Endothelial cell of umbilical vein (primary cell): Measurements from ENCODE around the gene GTF2H4.

Experiments
- CTCF ChIP-seq, 2 donors: IDR thresholded peaks; 1 replicate in 1 of 2; 2 replicates in 1 of 2; pipeline ENCODE4 v1.5.1; 2011; ENCODE audit warnings: low read length in 2 of 2, mild to moderate bottlenecking in 2 of 2, moderate library complexity in 2 of 2, control low read depth in 1 of 2, inconsistent platforms in 1 of 2, low read depth in 1 of 2; ENCODE audit not compliant: insufficient read depth in 1 of 2; ENCODE audit errors: extremely low read depth in 1 of 2
- EZH2 ChIP-seq: IDR thresholded peaks from 2 replicates; pipeline ENCODE4 v1.6.1; 2012; ENCODE audit warnings: borderline replicate concordance, low read depth, mild to moderate bottlenecking, moderate library complexity, low read length, inconsistent platforms; ENCODE audit not compliant: severe bottlenecking
- FOS ChIP-seq: IDR thresholded peaks from 2 replicates; pipeline ENCODE4 v1.6.1; 2011; ENCODE audit warnings: mild to moderate bottlenecking, low read length, moderate library complexity, borderline replicate concordance; ENCODE audit not compliant: insufficient read depth
- GATA2 ChIP-seq: IDR thresholded peaks from 2 replicates; pipeline ENCODE4 v1.7.0; 2011; ENCODE audit warnings: low read depth, mild to moderate bottlenecking, moderate library complexity, mixed read lengths, low read length; ENCODE audit not compliant: insufficient read length, insufficient read depth
- MAX ChIP-seq: IDR thresholded peaks from 2 replicates; pipeline ENCODE4 v1.6.1; 2011; ENCODE audit not compliant: insufficient read depth, insufficient read length
- MYC ChIP-seq: IDR thresholded peaks from one replicate; pipeline ENCODE4 v1.6.1; 2011; ENCODE audit warnings: mild to moderate bottlenecking, low read depth, low read length
- POLR2A ChIP-seq: IDR thresholded peaks from 2 replicates; pipeline ENCODE4 v1.6.1; 2012; ENCODE audit warnings: low read depth, mild to moderate bottlenecking, control low read depth, low read length
- POLR2AphosphoS5 ChIP-seq: IDR thresholded peaks from 2 replicates; pipeline ENCODE4 v1.6.1; 2012; ENCODE audit warnings: low read depth, mild to moderate bottlenecking, control low read depth, low read length, moderate library complexity; ENCODE audit not compliant: insufficient read depth

DNA sequence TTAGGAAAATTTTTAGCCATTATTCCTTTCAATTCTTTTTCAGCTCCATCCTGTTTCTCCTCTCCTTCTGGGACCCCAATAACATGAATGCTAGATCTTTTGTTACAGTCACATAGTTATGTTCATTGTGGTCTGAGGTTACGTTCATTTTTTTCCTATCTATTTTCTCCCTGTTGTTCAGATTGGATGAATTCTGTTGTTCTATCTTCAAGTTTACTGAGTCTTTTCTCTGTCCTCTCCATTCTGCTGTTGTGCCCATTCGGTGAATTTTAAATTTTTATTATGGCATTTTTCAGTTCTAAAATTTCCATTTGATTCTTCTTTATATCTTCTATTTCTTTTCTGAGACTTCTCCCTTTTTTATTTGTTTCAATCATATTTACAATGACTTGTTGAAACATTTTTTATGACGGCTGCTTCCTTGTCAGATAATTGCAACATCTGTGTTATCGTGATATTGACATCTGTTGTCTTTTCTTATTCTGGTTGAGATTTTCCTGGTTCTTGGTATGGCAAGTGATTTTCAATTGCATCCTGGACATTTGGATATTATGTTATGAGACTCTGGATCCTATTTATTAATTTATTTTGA is 36.3 kb upstream of the GTF2H4 start:
- TF ChIP-seq EZH2 (no peak), CTCF (IDR thresholded peaks at IDR 0.05; ENCODE audit: extremely low read depth in 1 of 2, insufficient read depth in 1 of 2, low read depth in 1 of 2, low read length in 2 of 2) (no peak), POLR2A (no peak), POLR2AphosphoS5 (no peak), GATA2 (no peak), MAX (no peak), FOS (no peak), MYC (no peak)
